Stomach (tissue), 4 donors: ENCODE measurements around the gene PLEKHD1.

Source experiments
- EP300 ChIP-seq: sonication (generic); formaldehyde crosslinking; IDR thresholded peaks from one replicate; pipeline ENCODE4 v1.6.1; 2017; ENCODE audit warnings: antibody characterized with exemption
- POLR2A ChIP-seq, 4 donors: fragments of 450-650 bp; IDR thresholded peaks; one replicate each; pipeline ENCODE4 v1.6.1; 2016; ENCODE audit warnings: antibody characterized with exemption in 4 of 4, control low read depth in 2 of 4, mild to moderate bottlenecking in 1 of 4, moderate library complexity in 1 of 4
- POLR2AphosphoS5 ChIP-seq, 3 donors: sonication (generic); formaldehyde crosslinking; IDR thresholded peaks; one replicate each; pipeline ENCODE4 v1.6.1; 2016; ENCODE audit warnings: antibody characterized with exemption in 3 of 3
- TF ChIP-seq, protein P1 (sequence below), 7 experiments: fragments of 450-650 bp in 4 of 7; fragments of 200-600 bp in 3 of 7; sonication (generic) in 3 of 7; IDR thresholded peaks; one replicate each; pipeline ENCODE4 v1.5.1; 2016 to 2019; ENCODE audit warnings: antibody characterized with exemption in 7 of 7, control low read depth in 2 of 7, mild to moderate bottlenecking in 1 of 7

GRCh38 chr14:69527635-69528034, 43.1 kb downstream of the PLEKHD1 start:
- TF ChIP-seq EP300: no peak
- TF ChIP-seq POLR2A (IDR thresholded peaks at IDR 0.05): no peak
- TF ChIP-seq, protein P1, sequence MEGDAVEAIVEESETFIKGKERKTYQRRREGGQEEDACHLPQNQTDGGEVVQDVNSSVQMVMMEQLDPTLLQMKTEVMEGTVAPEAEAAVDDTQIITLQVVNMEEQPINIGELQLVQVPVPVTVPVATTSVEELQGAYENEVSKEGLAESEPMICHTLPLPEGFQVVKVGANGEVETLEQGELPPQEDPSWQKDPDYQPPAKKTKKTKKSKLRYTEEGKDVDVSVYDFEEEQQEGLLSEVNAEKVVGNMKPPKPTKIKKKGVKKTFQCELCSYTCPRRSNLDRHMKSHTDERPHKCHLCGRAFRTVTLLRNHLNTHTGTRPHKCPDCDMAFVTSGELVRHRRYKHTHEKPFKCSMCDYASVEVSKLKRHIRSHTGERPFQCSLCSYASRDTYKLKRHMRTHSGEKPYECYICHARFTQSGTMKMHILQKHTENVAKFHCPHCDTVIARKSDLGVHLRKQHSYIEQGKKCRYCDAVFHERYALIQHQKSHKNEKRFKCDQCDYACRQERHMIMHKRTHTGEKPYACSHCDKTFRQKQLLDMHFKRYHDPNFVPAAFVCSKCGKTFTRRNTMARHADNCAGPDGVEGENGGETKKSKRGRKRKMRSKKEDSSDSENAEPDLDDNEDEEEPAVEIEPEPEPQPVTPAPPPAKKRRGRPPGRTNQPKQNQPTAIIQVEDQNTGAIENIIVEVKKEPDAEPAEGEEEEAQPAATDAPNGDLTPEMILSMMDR (IDR thresholded peaks at IDR 0.05): no peak
- TF ChIP-seq POLR2AphosphoS5 (IDR thresholded peaks at IDR 0.05): no peak
